Keratinocyte (primary cell): ENCODE results near the gene RIBC1.

Experiments
- CTCF ChIP-seq, 3 experiments: IDR thresholded peaks in 1 of 3; conservative IDR thresholded peaks in 1 of 3; optimal IDR thresholded peaks in 1 of 3; 2 replicates in 2 of 3; 3 replicates in 1 of 3; pipeline versions ENCODE3 to v1.5.1; 2011; ENCODE audit warnings: low read length in 3 of 3, mild to moderate bottlenecking in 3 of 3, moderate library complexity in 2 of 3, control low read depth in 1 of 3, inconsistent platforms in 1 of 3; ENCODE audit not compliant: insufficient read depth in 2 of 3; ENCODE audit errors: extremely low read depth in 1 of 3
- EZH2 ChIP-seq: IDR thresholded peaks from one replicate; pipeline ENCODE4 v1.6.1; 2012; ENCODE audit warnings: inconsistent platforms, mild to moderate bottlenecking, low read length, moderate library complexity

- TF ChIP-seq CTCF (optimal IDR thresholded peaks at IDR 0.05 in 1 of 3, IDR thresholded peaks at IDR 0.05 in 1 of 3, conservative IDR thresholded peaks at IDR 0.05 in 1 of 3; ENCODE audit: extremely low read depth in 1 of 3, insufficient read depth in 2 of 3, low read length in 3 of 3) (no peak), EZH2 (no peak)
Measured at GRCh38 chrX:53398216-53398615, 24.5 kb upstream of the RIBC1 start.
